Activated B cell treated with CpG ODN at 0.5 μM for 24 hours (primary cell): ENCODE data around the gene TBC1D1. TPM values are rescaled to one million over a fixed set of nuclear protein-coding genes. Genes with fewer than 3 reads are reported as not detected.

Source experiments
- ATAC-seq: fragments of 200-7000 bp; cut with Tn5 transposase; one replicate; pipeline ENCODE4 v1.10.0; 2021; ENCODE audit warnings: low read depth, mild to moderate bottlenecking, moderate library complexity
- CTCF ChIA-PET: fragments of 350-600 bp; sonication (Branson Sonifier 250); formaldehyde crosslinking; loops from one replicate; lab custom pipeline; 2021; ENCODE audit warnings: antibody characterized with exemption; lab: Charles Lee
- POLR2A ChIA-PET: fragments of 350-600 bp; sonication (Branson Sonifier 250); formaldehyde crosslinking; loops from one replicate; lab custom pipeline; 2021; ENCODE audit warnings: antibody characterized with exemption; lab: Charles Lee
- DNase-seq: peaks from one replicate; pipeline ENCODE4 v3.0.0; 2022
- H3K27ac Mint-ChIP-seq: one replicate; pipeline ENCODE4 v1.8.0; 2020; ENCODE audit warnings: mixed read lengths
- H3K27me3 Mint-ChIP-seq: one replicate; pipeline ENCODE4 v1.8.0; 2021; ENCODE audit warnings: mixed read lengths
- H3K36me3 Mint-ChIP-seq: one replicate; pipeline ENCODE4 v1.8.0; 2021; ENCODE audit warnings: low read depth, mixed read lengths
- H3K4me1 Mint-ChIP-seq: one replicate; pipeline ENCODE4 v1.8.0; 2021; ENCODE audit warnings: mixed read lengths
- H3K4me3 Mint-ChIP-seq: one replicate; pipeline ENCODE4 v1.8.0; 2020; ENCODE audit warnings: mild to moderate bottlenecking, mixed read lengths
- H3K9me3 Mint-ChIP-seq: one replicate; pipeline ENCODE4 v1.8.0; 2020; ENCODE audit warnings: mixed read lengths
- intact Hi-C: fragments of 100-400 bp; cut with micrococcal nuclease; formaldehyde crosslinking; loops from one replicate; pipeline ENCODE4 v1.15.1; 2024
- total RNA-seq: library from RNA; stranded (reverse); gene quantifications from 2 replicates; pipeline ENCODE4 v1.2.3, GENCODE V29; 2022
- TF ChIP-seq, protein P1 (sequence below): fragments of 200-600 bp; IDR thresholded peaks from one replicate; pipeline ENCODE4 v1.8.0; 2022; ENCODE audit warnings: antibody characterized with exemption, mild to moderate bottlenecking

The TBC1D1 gene
- total RNA-seq, 1 donor from 2014 or later: 84.8 TPM

DNA sequence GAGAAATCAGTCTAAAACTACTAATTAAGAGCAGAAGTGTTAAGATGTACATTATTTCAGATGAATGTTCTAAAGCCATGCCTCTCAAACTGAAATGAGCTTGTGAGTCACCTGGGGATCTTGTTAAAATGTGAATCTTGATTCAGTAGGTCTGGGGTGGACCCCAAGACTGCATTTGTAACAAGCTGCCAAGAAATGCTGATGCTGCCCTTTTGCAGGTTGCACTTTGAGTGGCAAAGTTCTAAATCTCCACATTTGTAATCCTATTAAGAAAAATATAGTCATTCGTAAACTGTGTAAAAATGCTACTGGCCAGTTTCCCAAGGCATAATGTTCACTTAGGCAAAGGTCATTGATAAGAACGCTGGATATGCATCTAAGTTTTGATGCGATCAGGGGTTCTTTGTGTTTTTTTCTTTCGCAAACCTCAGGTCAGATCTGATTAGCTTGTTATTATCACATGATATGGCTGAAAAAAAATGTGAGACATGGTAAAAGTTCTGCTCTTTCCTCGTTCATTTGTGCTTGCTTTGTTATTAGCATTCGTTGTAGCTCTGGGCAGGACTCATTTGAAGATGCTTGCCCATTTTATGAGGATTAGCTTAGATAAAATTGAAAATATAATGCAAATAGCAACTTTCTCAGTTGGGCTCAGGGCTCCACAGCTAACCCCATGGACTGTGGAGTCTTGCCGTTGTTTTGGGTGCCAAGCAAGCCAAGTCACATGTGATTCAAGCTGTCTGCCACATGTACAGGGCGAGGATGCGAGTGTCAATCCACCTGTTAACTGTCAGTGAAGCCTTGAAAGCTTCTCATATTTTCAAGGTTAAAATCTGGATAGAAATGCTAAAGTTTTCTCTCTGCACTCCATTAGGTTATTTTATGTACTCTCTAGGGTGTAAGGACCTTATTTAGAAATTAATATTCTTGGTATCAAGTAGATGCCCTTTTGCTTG is 12.1 kb downstream of the TBC1D1 start:
- no peak for ATAC-seq
- TF ChIP-seq, protein P1, sequence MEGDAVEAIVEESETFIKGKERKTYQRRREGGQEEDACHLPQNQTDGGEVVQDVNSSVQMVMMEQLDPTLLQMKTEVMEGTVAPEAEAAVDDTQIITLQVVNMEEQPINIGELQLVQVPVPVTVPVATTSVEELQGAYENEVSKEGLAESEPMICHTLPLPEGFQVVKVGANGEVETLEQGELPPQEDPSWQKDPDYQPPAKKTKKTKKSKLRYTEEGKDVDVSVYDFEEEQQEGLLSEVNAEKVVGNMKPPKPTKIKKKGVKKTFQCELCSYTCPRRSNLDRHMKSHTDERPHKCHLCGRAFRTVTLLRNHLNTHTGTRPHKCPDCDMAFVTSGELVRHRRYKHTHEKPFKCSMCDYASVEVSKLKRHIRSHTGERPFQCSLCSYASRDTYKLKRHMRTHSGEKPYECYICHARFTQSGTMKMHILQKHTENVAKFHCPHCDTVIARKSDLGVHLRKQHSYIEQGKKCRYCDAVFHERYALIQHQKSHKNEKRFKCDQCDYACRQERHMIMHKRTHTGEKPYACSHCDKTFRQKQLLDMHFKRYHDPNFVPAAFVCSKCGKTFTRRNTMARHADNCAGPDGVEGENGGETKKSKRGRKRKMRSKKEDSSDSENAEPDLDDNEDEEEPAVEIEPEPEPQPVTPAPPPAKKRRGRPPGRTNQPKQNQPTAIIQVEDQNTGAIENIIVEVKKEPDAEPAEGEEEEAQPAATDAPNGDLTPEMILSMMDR: no peak
- intact Hi-C loops: no loop called here
- Mint-ChIP-seq H3K4me1 (peaks cover 31% of the 10 kb centered on the region), H3K9me3 (no peaks in the 10 kb centered on the region), H3K27ac (no peak overlapping the region), H3K4me3 (no peak overlapping the region), H3K27me3 (no peaks in the 10 kb centered on the region), H3K36me3 (peaks cover 62% of the 10 kb centered on the region)
- ChIA-PET CTCF (interaction anchor here (1.3 kb wide), 1 partner anchor 68 kb away, joined by 3 read pairs; no protein-coding TSS in a partner anchor), POLR2A (no interaction called here)
- no peak for DNase-seq

DNA sequence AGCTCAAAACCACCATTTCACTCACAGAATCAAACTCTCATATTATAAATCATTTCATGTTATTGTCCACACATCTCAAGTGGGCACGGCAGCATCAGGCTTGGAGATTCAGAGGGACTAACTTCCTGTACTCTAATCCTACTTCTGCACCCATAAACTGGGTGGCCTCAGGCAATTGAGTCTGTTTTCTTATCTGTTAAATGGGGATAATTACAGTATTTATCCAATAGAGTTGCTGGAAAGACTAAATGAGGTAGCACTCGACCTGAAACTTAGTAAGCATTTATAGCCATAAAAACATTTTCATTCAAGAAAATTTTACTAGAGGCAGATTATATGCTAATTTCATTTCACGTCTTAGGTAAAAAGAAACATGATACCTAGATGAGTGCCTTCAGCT is 13.0 kb downstream of the TBC1D1 start:
- CTCF ChIA-PET: interaction anchor here (1.3 kb wide), 1 partner anchor 67 kb away, joined by 3 read pairs; no protein-coding TSS in a partner anchor
- TF ChIP-seq, protein P1: no peak
- Mint-ChIP-seq H3K9me3 (no peaks in the 10 kb centered on the region), H3K27ac (no peak overlapping the region), H3K4me1 (peaks cover 22% of the 10 kb centered on the region), H3K36me3 (peaks cover 68% of the 10 kb centered on the region), H3K27me3 (no peaks in the 10 kb centered on the region), H3K4me3 (no peak overlapping the region)
- DNase-seq: no peak
- POLR2A ChIA-PET: no interaction called here
- ATAC-seq: no peak
- intact Hi-C loops: no loop called here

DNA sequence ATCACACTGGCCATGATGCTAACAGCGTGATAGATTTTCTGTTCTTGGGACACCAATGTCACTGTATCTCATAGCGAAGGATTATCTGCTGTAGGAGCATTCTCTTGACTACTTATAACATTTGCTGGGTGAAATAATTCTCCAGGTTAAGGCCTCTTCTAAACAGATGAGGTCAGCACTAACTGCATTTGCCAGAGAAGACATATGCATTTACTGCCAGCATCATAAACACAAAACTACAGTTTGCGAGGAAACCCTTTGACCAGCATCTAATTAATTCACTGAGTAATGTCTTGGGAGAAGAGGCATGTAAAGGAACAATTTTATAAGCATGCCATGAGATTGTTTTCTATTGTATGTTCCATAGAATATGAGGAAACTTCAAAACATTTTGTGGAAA is 13.9 kb downstream of the TBC1D1 start:
- Mint-ChIP-seq H3K27ac (no peak overlapping the region), H3K4me1 (peaks cover 17% of the 10 kb centered on the region), H3K4me3 (no peak overlapping the region), H3K27me3 (no peaks in the 10 kb centered on the region), H3K9me3 (no peaks in the 10 kb centered on the region), H3K36me3 (peaks cover 66% of the 10 kb centered on the region)
- intact Hi-C loops: no loop called here
- ChIA-PET CTCF (no interaction called here), POLR2A (no interaction called here)
- ATAC-seq: no peak
- TF ChIP-seq, protein P1: no peak
- no peak for DNase-seq

DNA sequence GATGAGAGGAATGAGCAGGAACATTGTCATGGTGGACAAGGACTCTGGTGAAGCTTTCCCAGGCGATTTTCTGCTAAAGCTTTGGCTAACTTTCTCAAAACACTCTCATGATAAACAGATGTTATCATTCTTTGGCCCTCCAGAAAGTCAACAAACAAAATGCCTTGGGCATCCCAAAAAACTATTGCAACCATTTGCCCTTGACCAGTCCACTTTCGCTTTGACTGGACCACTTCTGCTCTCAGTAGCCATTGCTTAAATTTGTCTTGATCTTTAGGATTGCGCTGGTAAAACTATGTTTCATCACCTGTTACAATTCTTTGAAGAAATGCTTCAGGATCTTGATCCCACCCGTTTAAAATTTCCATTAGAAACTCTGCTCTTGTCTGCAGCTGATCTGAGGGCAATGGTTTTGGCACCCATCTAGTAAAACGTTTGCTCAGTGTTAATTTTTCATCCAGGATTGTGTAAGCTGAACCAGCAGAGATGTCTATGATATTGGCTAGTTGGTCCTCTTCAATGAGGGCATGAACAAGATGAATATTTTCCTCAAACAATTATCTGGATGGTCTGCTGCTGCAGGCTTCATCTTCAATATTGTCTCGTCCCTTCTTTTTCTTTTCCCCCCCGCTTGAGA is 14.8 kb downstream of the TBC1D1 start:
- Mint-ChIP-seq H3K4me1 (peaks cover 11% of the 10 kb centered on the region), H3K9me3 (no peaks in the 10 kb centered on the region), H3K4me3 (no peak overlapping the region), H3K27ac (no peak overlapping the region), H3K36me3 (peaks cover 60% of the 10 kb centered on the region), H3K27me3 (no peaks in the 10 kb centered on the region)
- ChIA-PET CTCF (no interaction called here), POLR2A (no interaction called here)
- DNase-seq (no peak), ATAC-seq (no peak)
- TF ChIP-seq, protein P1: no peak
- intact Hi-C loops: loop anchor here (2.0 kb wide), 1 partner anchor 13 kb away; no protein-coding TSS in a partner anchor
